Hindlimb muscle (tissue), 1 donor: Measurements from ENCODE around the gene MAP7D3. TPM values are rescaled to one million over a fixed set of nuclear protein-coding genes. Genes with fewer than 3 reads are reported as not detected.
"Not testable (repeated sequence)": the region's sequence is repeated elsewhere in the genome, so short reads cannot be mapped to it uniquely, and the experiment has no call there.

Experiments
- DNase-seq: peaks from one replicate; pipeline ENCODE4 v3.0.0-alpha.2; 2013
- polyA plus RNA-seq: library from polyadenylated mRNA; unstranded; fragments of 120-200 nt; gene quantifications from one replicate; pipeline ENCODE4 v1.2.1, GENCODE V29; 2013; ENCODE audit not compliant: insufficient read length

Gene MAP7D3
- 10.6 TPM for polyA plus RNA-seq

- DNase-seq, result peak; percentile 49
These were observed at the start of gene MAP7D3 for GRCh38 chrX:136251041-136251991. Gene MAP7D3, minus strand, starts transcription at chrX:136251400. Its CDS starts 42 bp downstream, at chrX:136251358.

- DNase-seq, result not testable (repeated sequence)
These were observed 49.5 kb upstream of the MAP7D3 start, which contains the start of gene ADGRG4 for GRCh38 chrX:136300721-136301120. Gene ADGRG4, plus strand, starts transcription at chrX:136300963. Its CDS starts 7,815 bp downstream, at chrX:136308778.

- no peak for DNase-seq
These were observed 44.2 kb upstream of the MAP7D3 start for GRCh38 chrX:136295380-136295779.

- no peak for DNase-seq
These were observed 41.5 kb upstream of the MAP7D3 start for GRCh38 chrX:136292656-136293055.

GRCh38 chrX:136291824-136292223, 40.6 kb upstream of the MAP7D3 start:
- no peak for DNase-seq

- not testable (repeated sequence) for DNase-seq
These were observed 35.2 kb upstream of the MAP7D3 start for GRCh38 chrX:136286375-136286774.

- no peak for DNase-seq
These were observed 24.4 kb upstream of the MAP7D3 start for GRCh38 chrX:136275553-136275952.

- no peak for DNase-seq
These were observed 22.8 kb upstream of the MAP7D3 start for GRCh38 chrX:136273986-136274385.

- no peak for DNase-seq
These were observed 21.1 kb upstream of the MAP7D3 start for GRCh38 chrX:136272325-136272724.

GRCh38 chrX:136271300-136271699, 20.1 kb upstream of the MAP7D3 start:
- DNase-seq, result no peak

GRCh38 chrX:136269921-136270320, 18.7 kb upstream of the MAP7D3 start:
- no peak for DNase-seq

- peak; percentile 37 for DNase-seq
These were observed 17.1 kb upstream of the MAP7D3 start for GRCh38 chrX:136268051-136269048.

GRCh38 chrX:136266828-136267227, 15.6 kb upstream of the MAP7D3 start:
- no peak for DNase-seq

- DNase-seq, result no peak
These were observed 11.7 kb upstream of the MAP7D3 start for GRCh38 chrX:136262812-136263315.

- no peak for DNase-seq
These were observed 11.0 kb upstream of the MAP7D3 start for GRCh38 chrX:136262243-136262642.

- DNase-seq, result no peak
These were observed 10.1 kb upstream of the MAP7D3 start for GRCh38 chrX:136261321-136261720.

- DNase-seq, result no peak
These were observed 9.6 kb upstream of the MAP7D3 start for GRCh38 chrX:136260776-136261175.

GRCh38 chrX:136259543-136259942, 8.3 kb upstream of the MAP7D3 start:
- DNase-seq, result peak; percentile 36

- DNase-seq, result no peak
These were observed 7.8 kb upstream of the MAP7D3 start for GRCh38 chrX:136258951-136259350.

GRCh38 chrX:136256026-136256425, 4.8 kb upstream of the MAP7D3 start:
- peak; percentile 46 for DNase-seq

- peak; percentile 23 for DNase-seq
These were observed 4.3 kb upstream of the MAP7D3 start for GRCh38 chrX:136255541-136255940.
